ENCODE measurements around the gene HOXB4.

DNA sequence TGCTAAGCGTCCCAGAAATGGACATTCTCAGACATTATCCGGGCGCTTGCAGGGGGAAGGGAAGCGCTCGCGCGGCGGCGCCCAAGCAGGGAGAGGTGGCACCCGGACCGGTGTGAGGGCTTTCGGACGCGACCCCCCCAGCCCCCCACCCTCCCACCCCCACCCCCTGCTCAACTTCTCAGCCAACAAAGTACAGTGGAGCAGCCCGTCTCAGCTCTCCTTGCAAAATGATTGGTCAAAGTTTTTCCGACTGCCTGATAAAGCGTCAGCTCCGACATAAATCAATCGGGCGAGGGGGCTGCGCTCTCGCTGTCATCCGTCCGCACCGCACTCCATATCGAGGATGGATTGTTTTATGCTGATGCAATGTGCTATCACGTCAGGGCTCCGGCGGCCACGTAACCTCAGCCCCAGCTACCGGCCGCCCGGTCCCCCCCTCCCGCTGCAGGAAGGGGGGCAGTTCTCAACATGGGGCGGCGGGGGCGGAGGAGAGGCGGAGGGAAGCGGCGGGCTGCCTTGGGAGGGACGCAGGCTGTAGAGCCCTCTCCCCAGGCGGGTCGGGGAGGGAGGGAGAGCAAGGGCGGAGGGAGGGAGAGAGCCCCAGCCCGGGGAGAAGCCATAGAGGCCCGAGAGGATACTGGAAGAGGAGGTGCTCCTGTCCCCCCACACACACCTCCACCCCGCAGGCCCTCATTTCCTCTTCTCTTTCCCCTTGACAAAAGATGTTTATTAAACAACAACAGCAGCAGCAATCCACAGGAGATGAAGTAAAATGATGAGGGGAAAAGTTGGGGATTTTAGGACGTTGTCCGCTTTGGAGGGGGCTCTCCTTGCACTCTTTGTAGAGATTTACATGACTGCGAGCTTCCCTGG is 48.3 kb upstream of the HOXB4 start, which contains the start of gene HOXB9:
- TF ChIP-seq, protein P1, sequence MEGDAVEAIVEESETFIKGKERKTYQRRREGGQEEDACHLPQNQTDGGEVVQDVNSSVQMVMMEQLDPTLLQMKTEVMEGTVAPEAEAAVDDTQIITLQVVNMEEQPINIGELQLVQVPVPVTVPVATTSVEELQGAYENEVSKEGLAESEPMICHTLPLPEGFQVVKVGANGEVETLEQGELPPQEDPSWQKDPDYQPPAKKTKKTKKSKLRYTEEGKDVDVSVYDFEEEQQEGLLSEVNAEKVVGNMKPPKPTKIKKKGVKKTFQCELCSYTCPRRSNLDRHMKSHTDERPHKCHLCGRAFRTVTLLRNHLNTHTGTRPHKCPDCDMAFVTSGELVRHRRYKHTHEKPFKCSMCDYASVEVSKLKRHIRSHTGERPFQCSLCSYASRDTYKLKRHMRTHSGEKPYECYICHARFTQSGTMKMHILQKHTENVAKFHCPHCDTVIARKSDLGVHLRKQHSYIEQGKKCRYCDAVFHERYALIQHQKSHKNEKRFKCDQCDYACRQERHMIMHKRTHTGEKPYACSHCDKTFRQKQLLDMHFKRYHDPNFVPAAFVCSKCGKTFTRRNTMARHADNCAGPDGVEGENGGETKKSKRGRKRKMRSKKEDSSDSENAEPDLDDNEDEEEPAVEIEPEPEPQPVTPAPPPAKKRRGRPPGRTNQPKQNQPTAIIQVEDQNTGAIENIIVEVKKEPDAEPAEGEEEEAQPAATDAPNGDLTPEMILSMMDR (IDR thresholded peaks at IDR 0.05), result no peak
- TF ChIP-seq POLR2A (IDR thresholded peaks at IDR 0.05), result no peak

Measured in lower leg skin (tissue), 3 donors.